HUES64 (cell line): Measurements from ENCODE around the gene SCP2D1.

ENCODE experiments used
- H3K27ac ChIP-seq: 2 replicates; pipeline ENCODE4 v1.7.0; 2013; ENCODE audit warnings: low read depth, low read length, inconsistent platforms
- H3K27me3 ChIP-seq: 2 replicates; pipeline ENCODE4 v1.6.1; 2013; ENCODE audit warnings: mild to moderate bottlenecking, low read length; ENCODE audit not compliant: insufficient read depth
- H3K36me3 ChIP-seq: 2 replicates; pipeline ENCODE4 v1.6.1; 2013; ENCODE audit warnings: mild to moderate bottlenecking, low read length; ENCODE audit not compliant: insufficient read depth
- H3K4me1 ChIP-seq: 2 replicates; pipeline ENCODE4 v1.6.1; 2013; ENCODE audit warnings: mild to moderate bottlenecking, low read length, moderate library complexity; ENCODE audit not compliant: insufficient read depth
- H3K4me3 ChIP-seq: 2 replicates; pipeline ENCODE4 v1.5.1; 2013; ENCODE audit warnings: mild to moderate bottlenecking, low read length, moderate library complexity
- H3K9ac ChIP-seq: 2 replicates; pipeline ENCODE4 v1.6.1; 2013; ENCODE audit warnings: mild to moderate bottlenecking, low read depth, low read length
- H3K9me3 ChIP-seq: 2 replicates; pipeline ENCODE4 v1.6.1; 2013; ENCODE audit warnings: low read depth, low read length; ENCODE audit not compliant: insufficient read depth
- WGBS: fragments of 150-250, 120-280 bp; methylation state at CpG from one replicate; pipeline ENCODE4 v1.1.7; 2013; ENCODE audit warnings: missing lambda C conversion rate; 5-methylcytosine and 5-hydroxymethylcytosine counted together

Gene SCP2D1

GRCh38 chr20:18849131-18849530 is 35.5 kb downstream of the SCP2D1 start:
- WGBS = 88% methylated on average over 3 of the region's 3 CpGs
- Histone ChIP-seq H3K4me1 (0 out of 2 replicates have a peak, but pooled peaks cover 4% of the 10 kb centered on the region), H3K27ac (no peak overlapping the region), H3K36me3 (no peaks in the 10 kb centered on the region), H3K9ac (no peak overlapping the region), H3K4me3 (no peak overlapping the region), H3K27me3 (peaks cover 23% of the 10 kb centered on the region; the same call in 1 of the 2 replicates), H3K9me3 (no peaks in the 10 kb centered on the region)

- Histone ChIP-seq H3K9me3 (no peaks in the 10 kb centered on the region), H3K4me1 (0 out of 2 replicates have a peak, but pooled peaks cover 4% of the 10 kb centered on the region), H3K4me3 (no peak overlapping the region), H3K36me3 (no peaks in the 10 kb centered on the region), H3K9ac (no peak overlapping the region), H3K27ac (no peak overlapping the region), H3K27me3 (peaks cover 48% of the 10 kb centered on the region)
These were observed 38.0 kb downstream of the SCP2D1 start for GRCh38 chr20:18851629-18852028.

- H3K4me1 ChIP-seq = peaks cover 8% of the 10 kb centered on the region; the same call in 1 of the 2 replicates
- H3K9me3 ChIP-seq = no peaks in the 10 kb centered on the region
- no peak overlapping the region for H3K9ac ChIP-seq
- no peaks in the 10 kb centered on the region for H3K36me3 ChIP-seq
- H3K27ac ChIP-seq = no peak overlapping the region
- H3K27me3 ChIP-seq = peaks cover 55% of the 10 kb centered on the region
- 93% methylated on average over 3 of the region's 3 CpGs for WGBS
- no peak overlapping the region for H3K4me3 ChIP-seq
These were observed 38.7 kb downstream of the SCP2D1 start for GRCh38 chr20:18852318-18852717.

- Histone ChIP-seq H3K27me3 (peaks cover 58% of the 10 kb centered on the region), H3K4me1 (peaks cover 8% of the 10 kb centered on the region; the same call in 1 of the 2 replicates), H3K27ac (no peak overlapping the region), H3K9ac (no peak overlapping the region), H3K9me3 (no peaks in the 10 kb centered on the region), H3K4me3 (no peak overlapping the region), H3K36me3 (no peaks in the 10 kb centered on the region)
- WGBS = 100% methylated on average over 3 of the region's 4 CpGs
These were observed 39.6 kb downstream of the SCP2D1 start for GRCh38 chr20:18853216-18853615.

- H3K27me3 ChIP-seq = peaks cover 65% of the 10 kb centered on the region
- H3K27ac ChIP-seq = no peak overlapping the region
- H3K4me1 ChIP-seq = peaks cover 8% of the 10 kb centered on the region
- no peak overlapping the region for H3K9ac ChIP-seq
- H3K4me3 ChIP-seq = no peak overlapping the region
- 50% methylated on average over 2 of the region's 2 CpGs for WGBS
- no peaks in the 10 kb centered on the region for H3K36me3 ChIP-seq
- H3K9me3 ChIP-seq = no peaks in the 10 kb centered on the region
These were observed 40.5 kb downstream of the SCP2D1 start for GRCh38 chr20:18853946-18854646.

- H3K36me3 ChIP-seq = no peaks in the 10 kb centered on the region
- peaks cover 8% of the 10 kb centered on the region for H3K4me1 ChIP-seq
- no peak overlapping the region for H3K27ac ChIP-seq
- peaks cover 64% of the 10 kb centered on the region for H3K27me3 ChIP-seq
- no peak overlapping the region for H3K9ac ChIP-seq
- H3K9me3 ChIP-seq = no peaks in the 10 kb centered on the region
- 95% methylated on average over 2 of the region's 2 CpGs for WGBS
- H3K4me3 ChIP-seq = no peak overlapping the region
These were observed 42.3 kb downstream of the SCP2D1 start for GRCh38 chr20:18855882-18856281.

- Histone ChIP-seq H3K36me3 (no peaks in the 10 kb centered on the region), H3K27ac (no peak overlapping the region), H3K4me3 (no peak overlapping the region), H3K4me1 (peaks cover 5% of the 10 kb centered on the region), H3K27me3 (peaks cover 61% of the 10 kb centered on the region), H3K9ac (no peak overlapping the region), H3K9me3 (no peaks in the 10 kb centered on the region)
- WGBS = 15% methylated on average over 2 of the region's 2 CpGs
These were observed 43.3 kb downstream of the SCP2D1 start for GRCh38 chr20:18856873-18857272.

GRCh38 chr20:18857640-18858039 is 44.1 kb downstream of the SCP2D1 start:
- Histone ChIP-seq H3K27me3 (peaks cover 57% of the 10 kb centered on the region), H3K36me3 (no peaks in the 10 kb centered on the region), H3K4me3 (no peak overlapping the region), H3K9ac (no peak overlapping the region), H3K4me1 (peaks cover 4% of the 10 kb centered on the region), H3K9me3 (no peaks in the 10 kb centered on the region), H3K27ac (no peak overlapping the region)
- 100% methylated on average over 1 of the region's 1 CpG for WGBS

- peaks cover 57% of the 10 kb centered on the region for H3K27me3 ChIP-seq
- no peak overlapping the region for H3K9ac ChIP-seq
- H3K9me3 ChIP-seq = no peaks in the 10 kb centered on the region
- no peak overlapping the region for H3K27ac ChIP-seq
- H3K4me3 ChIP-seq = no peak overlapping the region
- 97% methylated on average over 3 of the region's 3 CpGs for WGBS
- no peaks in the 10 kb centered on the region for H3K36me3 ChIP-seq
- H3K4me1 ChIP-seq = peaks cover 4% of the 10 kb centered on the region
These were observed 45.2 kb downstream of the SCP2D1 start for GRCh38 chr20:18858816-18859215.
